ENCODE data around the gene COX7B.
"Not testable (repeated sequence)": the region's sequence is repeated elsewhere in the genome, so short reads cannot be mapped to it uniquely, and the experiment has no call there.

The COX7B gene

GRCh38 chrX:77899081-77899828 lies at the start of gene COX7B:
TSS of gene COX7B (plus strand) at chrX:77899468. CDS start at chrX:77899554, 86 bp downstream.
- peak; percentile 100 for DNase-seq
- in situ Hi-C loops (cut with MboI; ENCODE audit: low pct_unique_long_range_greater_than_20kb, low sequenced_read_pairs): no loop called here

GRCh38 chrX:77875372-77875771 lies 23.9 kb upstream of the COX7B start:
- in situ Hi-C loops (cut with MboI; ENCODE audit: low pct_unique_long_range_greater_than_20kb, low sequenced_read_pairs): no loop called here
- DNase-seq: no peak

- in situ Hi-C loops (cut with MboI; ENCODE audit: low pct_unique_long_range_greater_than_20kb, low sequenced_read_pairs); DNase-seq: not testable (repeated sequence)
These were observed 17.9 kb upstream of the COX7B start for GRCh38 chrX:77881418-77881817.

- no peak for DNase-seq
- in situ Hi-C loops (cut with MboI; ENCODE audit: low pct_unique_long_range_greater_than_20kb, low sequenced_read_pairs): no loop called here
These were observed 6.4 kb upstream of the COX7B start for GRCh38 chrX:77892887-77893286.

- no peak for DNase-seq
- in situ Hi-C loops (cut with MboI; ENCODE audit: low pct_unique_long_range_greater_than_20kb, low sequenced_read_pairs): no loop called here
These were observed 5.6 kb upstream of the COX7B start for GRCh38 chrX:77893713-77894112.

- in situ Hi-C loops (cut with MboI; ENCODE audit: low pct_unique_long_range_greater_than_20kb, low sequenced_read_pairs): no loop called here
- peak; percentile 99 for DNase-seq
These were observed 4.1 kb upstream of the COX7B start, which contains the start of gene MAGT1 for GRCh38 chrX:77894921-77895886. TSS of gene MAGT1 (minus strand) at chrX:77895435. CDS start at chrX:77895410, 25 bp downstream.

GRCh38 chrX:77900688-77901087 lies 1.4 kb downstream of the COX7B start:
- no peak for DNase-seq
- in situ Hi-C loops (cut with MboI; ENCODE audit: low pct_unique_long_range_greater_than_20kb, low sequenced_read_pairs): no loop called here

GRCh38 chrX:77901506-77901905 lies 2.2 kb downstream of the COX7B start:
- in situ Hi-C loops (cut with MboI; ENCODE audit: low pct_unique_long_range_greater_than_20kb, low sequenced_read_pairs): no loop called here
- no peak for DNase-seq

GRCh38 chrX:77910108-77910840 lies 11.0 kb downstream of the COX7B start, which contains the start of gene ATP7A:
TSS of gene ATP7A (plus strand) at chrX:77910693. CDS start at chrX:77971642, 60,949 bp downstream.
- DNase-seq: peak; percentile 96
- in situ Hi-C loops (cut with MboI; ENCODE audit: low pct_unique_long_range_greater_than_20kb, low sequenced_read_pairs): no loop called here

GRCh38 chrX:77917294-77917933 lies 18.1 kb downstream of the COX7B start:
- in situ Hi-C loops (cut with MboI; ENCODE audit: low pct_unique_long_range_greater_than_20kb, low sequenced_read_pairs): no loop called here

GRCh38 chrX:77918568-77918967 lies 19.3 kb downstream of the COX7B start:
- in situ Hi-C loops (cut with MboI; ENCODE audit: low pct_unique_long_range_greater_than_20kb, low sequenced_read_pairs): no loop called here
- no peak for DNase-seq

More at GRCh38 chrX:77917294-77917933, 18.1 kb downstream of the COX7B start:
- no peak for DNase-seq

- in situ Hi-C loops (cut with MboI; ENCODE audit: low pct_unique_long_range_greater_than_20kb, low sequenced_read_pairs); DNase-seq: not testable (repeated sequence)
These were observed 20.1 kb downstream of the COX7B start for GRCh38 chrX:77919370-77919769.

- in situ Hi-C loops (cut with MboI; ENCODE audit: low pct_unique_long_range_greater_than_20kb, low sequenced_read_pairs): no loop called here
- DNase-seq: no peak
These were observed 23.5 kb downstream of the COX7B start for GRCh38 chrX:77922787-77923186.

GRCh38 chrX:77924320-77924859 lies 25.1 kb downstream of the COX7B start:
- no peak for DNase-seq
- in situ Hi-C loops (cut with MboI; ENCODE audit: low pct_unique_long_range_greater_than_20kb, low sequenced_read_pairs): no loop called here

GRCh38 chrX:77925764-77926163 lies 26.5 kb downstream of the COX7B start:
- in situ Hi-C loops (cut with MboI; ENCODE audit: low pct_unique_long_range_greater_than_20kb, low sequenced_read_pairs): no loop called here
- no peak for DNase-seq

GRCh38 chrX:77930581-77930980 lies 31.3 kb downstream of the COX7B start:
- no peak for DNase-seq
- in situ Hi-C loops (cut with MboI; ENCODE audit: low pct_unique_long_range_greater_than_20kb, low sequenced_read_pairs): no loop called here

GRCh38 chrX:77935886-77936285 lies 36.6 kb downstream of the COX7B start:
- in situ Hi-C loops (cut with MboI; ENCODE audit: low pct_unique_long_range_greater_than_20kb, low sequenced_read_pairs): no loop called here
- no peak for DNase-seq

- no peak for DNase-seq
- in situ Hi-C loops (cut with MboI; ENCODE audit: low pct_unique_long_range_greater_than_20kb, low sequenced_read_pairs): no loop called here
These were observed 37.0 kb downstream of the COX7B start for GRCh38 chrX:77936299-77936698.
